Peyer's patch (tissue), 4 donors: ENCODE data around the gene SSPN.

Experiments
- POLR2A ChIP-seq, 2 donors: fragments of 450-650 bp; IDR thresholded peaks; one replicate each; pipeline ENCODE4 v1.5.1; 2017; ENCODE audit warnings: antibody characterized with exemption in 2 of 2, mild to moderate bottlenecking in 2 of 2, moderate library complexity in 2 of 2
- TF ChIP-seq, protein P1 (sequence below), 6 experiments: fragments of 450-650 bp in 4 of 6; fragments of 200-600 bp in 2 of 6; sonication (generic) in 1 of 6; IDR thresholded peaks; one replicate each; pipeline ENCODE4 v1.5.1; 2017 to 2019; ENCODE audit warnings: antibody characterized with exemption in 6 of 6, mild to moderate bottlenecking in 3 of 6, moderate library complexity in 1 of 6

DNA sequence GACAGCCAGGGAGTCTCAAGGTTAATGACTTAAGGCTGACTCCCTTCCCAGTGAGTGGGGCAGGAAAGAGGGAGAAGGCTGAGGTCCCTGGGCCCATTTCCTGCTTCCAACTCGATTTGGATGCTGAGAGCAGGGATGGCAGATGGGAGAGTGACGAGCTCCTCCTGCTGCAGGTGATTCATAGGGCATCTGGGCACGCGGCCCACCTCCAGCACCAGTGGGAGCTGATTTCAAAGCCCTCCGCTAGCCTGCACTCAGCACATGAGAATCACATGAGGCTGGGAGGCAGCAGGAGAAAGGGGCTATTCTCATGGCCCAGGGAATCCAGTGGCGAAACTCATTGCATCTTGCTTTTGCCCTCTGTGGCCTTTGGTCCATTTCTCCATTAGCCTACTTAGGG, 90.8 kb downstream of the SSPN start:
- TF ChIP-seq POLR2A (IDR thresholded peaks at IDR 0.05) = no peak
- TF ChIP-seq, protein P1, sequence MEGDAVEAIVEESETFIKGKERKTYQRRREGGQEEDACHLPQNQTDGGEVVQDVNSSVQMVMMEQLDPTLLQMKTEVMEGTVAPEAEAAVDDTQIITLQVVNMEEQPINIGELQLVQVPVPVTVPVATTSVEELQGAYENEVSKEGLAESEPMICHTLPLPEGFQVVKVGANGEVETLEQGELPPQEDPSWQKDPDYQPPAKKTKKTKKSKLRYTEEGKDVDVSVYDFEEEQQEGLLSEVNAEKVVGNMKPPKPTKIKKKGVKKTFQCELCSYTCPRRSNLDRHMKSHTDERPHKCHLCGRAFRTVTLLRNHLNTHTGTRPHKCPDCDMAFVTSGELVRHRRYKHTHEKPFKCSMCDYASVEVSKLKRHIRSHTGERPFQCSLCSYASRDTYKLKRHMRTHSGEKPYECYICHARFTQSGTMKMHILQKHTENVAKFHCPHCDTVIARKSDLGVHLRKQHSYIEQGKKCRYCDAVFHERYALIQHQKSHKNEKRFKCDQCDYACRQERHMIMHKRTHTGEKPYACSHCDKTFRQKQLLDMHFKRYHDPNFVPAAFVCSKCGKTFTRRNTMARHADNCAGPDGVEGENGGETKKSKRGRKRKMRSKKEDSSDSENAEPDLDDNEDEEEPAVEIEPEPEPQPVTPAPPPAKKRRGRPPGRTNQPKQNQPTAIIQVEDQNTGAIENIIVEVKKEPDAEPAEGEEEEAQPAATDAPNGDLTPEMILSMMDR (IDR thresholded peaks at IDR 0.05) = no peak
